ENCODE data around the gene A4GALT.
"Not testable (repeated sequence)": the region's sequence is repeated elsewhere in the genome, so short reads cannot be mapped to it uniquely, and the experiment has no call there.

The A4GALT gene

DNA sequence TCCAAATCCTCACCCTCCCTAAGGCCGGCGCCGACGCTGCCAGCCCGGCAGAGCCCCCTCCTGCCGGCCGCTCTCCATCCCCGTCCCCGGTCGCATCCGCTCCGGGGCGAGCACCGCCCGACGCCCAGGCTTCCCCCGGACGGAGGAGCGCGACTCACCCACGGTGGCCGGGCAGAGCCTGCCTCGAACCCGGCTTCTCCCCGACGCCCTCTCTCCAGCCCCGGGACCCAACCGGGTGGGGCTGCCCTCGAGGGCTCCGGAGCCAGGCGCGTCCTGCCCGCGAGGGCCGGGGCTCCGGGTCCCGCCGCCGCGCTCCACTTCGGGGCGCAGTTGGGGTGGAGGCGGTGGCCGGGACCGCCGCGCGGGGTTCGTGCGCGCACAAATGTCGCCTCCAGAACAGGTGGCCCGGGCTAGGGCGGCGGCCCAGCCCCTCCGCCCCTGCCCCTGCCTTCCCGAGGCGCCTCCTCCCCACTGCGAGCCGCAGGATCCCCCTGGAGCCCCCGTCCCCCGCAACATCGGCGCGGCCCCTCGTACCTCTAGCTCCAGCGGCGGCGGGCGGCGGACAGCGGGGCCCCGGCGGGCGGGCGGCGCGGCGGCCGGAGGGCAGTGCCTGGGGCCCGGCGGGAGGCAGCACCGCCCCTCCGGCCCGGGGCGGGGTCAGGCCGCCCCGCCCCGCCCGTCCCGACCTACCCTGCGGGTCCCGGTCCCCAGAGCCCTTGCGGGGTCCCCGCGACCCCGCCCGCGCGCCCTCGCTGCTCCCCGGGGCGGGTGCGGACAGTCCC, at the start of gene A4GALT:
Gene A4GALT (minus strand): TSS at position 608 of the 782 bp plus-strand sequence. CDS start 26,919 bp downstream, outside the sequence.
- DNase-seq, result no peak

- no peak for DNase-seq
Measured at GRCh38 chr22:42770448-42770726, 49.7 kb upstream of the A4GALT start.

GRCh38 chr22:42769574-42770447, 49.1 kb upstream of the A4GALT start:
- DNase-seq, result no peak

DNA sequence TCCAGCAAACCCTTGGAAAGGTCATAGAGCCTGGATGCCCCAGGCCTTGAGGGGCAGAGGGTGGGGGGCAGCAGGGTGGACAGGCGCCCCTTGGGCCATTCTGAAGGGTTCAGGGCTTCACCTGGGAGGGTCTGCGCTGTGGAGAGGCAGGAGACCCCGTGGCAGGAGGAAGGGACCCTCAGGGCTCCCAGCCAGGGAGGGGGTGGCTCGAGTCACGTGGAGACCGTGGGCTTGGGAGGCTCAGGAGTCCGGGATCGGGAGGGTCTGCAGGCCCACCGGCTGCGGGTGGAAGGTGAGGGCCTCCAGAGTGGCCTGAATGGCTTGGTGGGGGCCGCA, 48.5 kb upstream of the A4GALT start:
- DNase-seq, result no peak

DNA sequence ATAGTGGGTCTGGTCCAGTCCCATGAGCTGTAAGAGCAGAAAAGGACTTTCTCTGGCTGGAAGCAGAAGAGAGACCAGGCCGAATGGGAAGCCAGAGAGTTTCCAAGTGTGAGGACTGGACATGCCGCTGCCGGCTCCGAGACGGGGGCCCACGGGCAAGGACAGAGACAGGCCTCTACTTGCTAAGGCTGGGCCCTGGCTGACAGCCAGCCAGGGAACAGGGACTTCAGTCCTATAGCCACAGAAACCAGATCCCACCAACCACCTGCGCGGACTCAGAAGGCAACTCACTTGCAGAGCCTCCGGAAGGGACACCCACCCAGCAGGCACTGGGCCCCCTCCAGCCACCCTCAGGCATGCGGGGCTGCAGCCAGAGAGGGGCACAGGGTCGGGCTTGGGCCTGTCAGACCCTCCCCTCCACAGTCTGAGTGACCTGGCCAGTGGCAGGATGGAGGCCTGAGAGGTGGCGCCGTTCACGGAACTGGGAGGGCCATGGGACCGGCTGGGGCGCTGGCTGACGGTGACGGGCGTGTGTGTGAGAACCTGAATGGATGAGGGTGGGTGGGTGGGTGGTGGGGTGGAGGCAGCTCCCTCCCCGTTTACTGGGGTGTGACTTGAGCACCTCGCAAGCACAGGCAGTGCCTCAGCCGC, 47.8 kb upstream of the A4GALT start:
- no peak for DNase-seq

DNA sequence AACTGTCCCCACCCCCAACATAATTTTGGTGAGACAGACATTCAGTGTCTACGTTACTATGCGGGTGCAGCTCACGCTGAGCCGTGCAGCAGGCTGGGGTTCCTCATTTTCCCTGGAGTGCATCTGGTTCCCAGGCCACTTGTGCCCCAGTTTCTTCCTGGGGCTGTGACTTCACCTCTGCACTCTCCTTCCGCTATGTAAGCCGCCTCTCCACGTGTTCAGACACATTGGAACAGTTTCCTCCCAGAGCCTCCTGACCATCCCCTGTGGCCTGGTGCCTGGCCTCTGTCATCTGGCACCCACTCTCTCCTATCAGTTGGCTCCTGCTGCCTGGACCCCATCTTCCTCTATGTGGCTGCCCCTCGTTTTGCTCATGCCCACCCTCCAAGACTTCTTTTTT, 46.2 kb upstream of the A4GALT start:
- no peak for DNase-seq

- no peak for DNase-seq
Measured at GRCh38 chr22:42764895-42765363, 44.3 kb upstream of the A4GALT start.

DNA sequence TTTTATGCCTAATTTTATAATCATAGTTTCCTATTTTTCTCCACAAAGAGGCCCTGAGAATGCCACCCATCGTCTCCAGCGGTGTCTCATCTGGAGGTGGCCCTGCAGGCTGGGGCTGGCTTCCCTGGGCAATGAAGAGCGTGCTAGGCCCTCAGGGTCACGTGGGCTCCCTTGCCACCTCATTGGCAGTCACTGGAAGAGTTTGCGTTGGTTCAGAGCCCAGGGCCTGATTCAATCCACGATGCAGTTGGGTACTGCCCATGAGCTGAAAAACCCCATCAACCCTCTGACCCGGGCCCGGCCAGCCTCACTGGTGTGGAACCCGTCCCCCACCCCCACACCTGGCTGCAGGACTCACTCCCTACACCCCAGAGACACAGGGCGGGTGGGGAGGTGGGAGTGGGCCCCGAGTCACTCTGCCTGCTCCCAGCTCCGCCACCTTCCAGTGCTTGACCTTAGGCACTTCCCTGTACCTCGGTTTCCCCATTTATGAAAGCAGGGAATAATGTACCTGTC, 43.4 kb upstream of the A4GALT start:
- peak in 27 of 58 donors; percentile 1 to 49 (median 19) for DNase-seq

DNA sequence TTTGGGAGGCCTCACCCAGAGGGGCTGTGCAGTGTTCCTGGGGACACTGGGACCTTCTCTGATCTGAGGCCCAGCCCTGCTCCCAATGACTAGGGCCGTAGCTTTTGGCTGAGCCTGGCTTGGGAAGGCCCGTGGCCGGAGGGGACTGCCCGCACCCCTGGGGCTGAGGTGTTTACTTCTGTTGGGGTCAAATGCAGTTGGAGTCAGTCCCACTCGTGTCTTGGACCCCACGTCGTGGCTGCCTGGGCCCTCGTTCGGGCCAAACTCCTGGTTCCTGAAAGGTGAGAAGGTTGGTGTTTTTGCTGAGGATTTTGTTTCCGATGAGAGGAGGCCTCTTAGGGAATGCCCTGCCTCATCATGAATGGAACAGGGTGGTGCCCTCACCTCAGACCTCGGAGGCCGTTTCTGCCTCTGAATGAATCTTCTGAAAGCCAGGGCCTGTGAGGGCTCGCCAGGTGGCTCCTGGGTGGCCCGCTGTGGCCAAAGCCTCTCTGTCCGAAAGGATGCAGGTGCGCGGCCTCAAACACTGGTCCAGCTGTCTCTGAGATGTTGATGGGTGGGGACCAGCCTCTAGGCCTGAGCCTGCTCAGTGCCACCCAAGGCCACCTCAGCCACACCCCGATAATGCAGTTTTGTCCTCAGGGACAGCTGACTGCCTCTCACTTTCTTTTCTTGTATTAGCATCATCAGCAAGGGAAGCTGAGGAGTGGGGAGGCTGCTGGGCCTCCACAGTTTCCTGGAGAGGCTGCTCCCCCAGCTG, 40.3 kb upstream of the A4GALT start:
- DNase-seq, result no peak

- no peak for DNase-seq
Measured at GRCh38 chr22:42758931-42759629, 38.4 kb upstream of the A4GALT start.

GRCh38 chr22:42755553-42755952, 34.9 kb upstream of the A4GALT start:
- DNase-seq, result not testable (repeated sequence)

DNA sequence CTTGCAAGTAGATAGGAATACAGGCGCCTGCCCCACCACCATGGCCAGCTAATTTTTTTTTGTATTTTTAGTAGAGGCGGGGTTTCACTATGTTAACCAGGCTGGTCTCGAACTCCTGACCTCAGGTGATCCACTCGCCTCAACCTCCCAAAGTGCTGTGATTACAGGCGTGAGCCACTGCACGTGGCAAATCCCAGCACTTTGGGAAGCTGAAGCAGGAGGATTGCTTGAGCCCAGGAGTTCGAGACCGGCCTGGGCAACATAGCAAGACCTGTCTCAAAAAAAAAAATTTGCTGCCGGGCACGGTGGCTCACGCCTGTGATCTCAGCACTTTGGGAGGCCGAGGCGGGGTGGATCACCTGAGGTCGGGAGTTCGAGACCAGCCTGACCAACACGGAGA, 34.5 kb upstream of the A4GALT start:
- not testable (repeated sequence) for DNase-seq

DNA sequence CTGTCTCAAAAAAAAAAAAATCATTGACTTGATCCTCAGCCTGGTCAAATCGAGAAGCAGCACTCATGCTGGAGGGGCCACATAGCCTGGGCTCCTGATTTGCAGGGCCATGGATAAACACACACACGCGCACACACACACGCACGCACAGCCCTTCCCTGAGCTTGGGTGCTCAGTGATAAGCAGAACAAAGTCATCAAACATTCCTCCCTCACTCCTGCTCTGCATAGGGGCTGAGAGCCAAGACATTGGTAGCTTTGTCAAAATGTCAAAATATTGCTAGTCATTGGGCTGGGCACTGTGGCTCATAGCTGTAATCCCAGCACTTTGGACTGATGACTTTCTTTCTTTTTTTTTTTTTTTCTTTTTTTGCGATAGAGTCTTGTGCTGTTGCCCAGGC, 34.0 kb upstream of the A4GALT start:
- no peak for DNase-seq

- no peak for DNase-seq
Measured at GRCh38 chr22:42752912-42753311, 32.2 kb upstream of the A4GALT start.

DNA sequence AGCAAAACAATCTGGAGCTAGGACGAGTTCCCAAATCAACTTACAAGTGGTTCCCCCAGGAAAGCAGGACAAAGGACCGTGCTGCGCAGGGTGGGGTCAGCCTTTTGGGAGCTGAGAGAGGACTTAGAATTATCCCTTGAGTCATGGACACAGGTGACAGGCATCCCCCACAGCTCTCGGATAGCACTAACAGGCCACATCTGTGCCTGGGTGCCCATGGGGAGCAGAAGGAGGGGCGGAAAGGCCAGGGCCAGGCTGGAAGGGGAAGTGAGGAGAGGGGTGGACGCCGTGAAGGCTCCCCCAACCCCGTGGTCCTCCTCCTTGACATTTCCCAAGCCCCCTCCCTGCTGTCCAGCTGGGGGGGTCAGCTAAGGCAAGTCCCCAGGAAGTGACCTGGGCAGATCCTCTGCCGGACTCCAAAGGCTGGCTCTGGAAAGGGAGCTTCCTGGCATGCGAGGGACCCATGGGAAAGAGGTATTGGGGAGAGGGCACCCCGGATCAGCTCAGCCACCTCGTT, 31.6 kb upstream of the A4GALT start:
- DNase-seq, result no peak

GRCh38 chr22:42750421-42750820, 29.8 kb upstream of the A4GALT start:
- not testable (repeated sequence) for DNase-seq

DNA sequence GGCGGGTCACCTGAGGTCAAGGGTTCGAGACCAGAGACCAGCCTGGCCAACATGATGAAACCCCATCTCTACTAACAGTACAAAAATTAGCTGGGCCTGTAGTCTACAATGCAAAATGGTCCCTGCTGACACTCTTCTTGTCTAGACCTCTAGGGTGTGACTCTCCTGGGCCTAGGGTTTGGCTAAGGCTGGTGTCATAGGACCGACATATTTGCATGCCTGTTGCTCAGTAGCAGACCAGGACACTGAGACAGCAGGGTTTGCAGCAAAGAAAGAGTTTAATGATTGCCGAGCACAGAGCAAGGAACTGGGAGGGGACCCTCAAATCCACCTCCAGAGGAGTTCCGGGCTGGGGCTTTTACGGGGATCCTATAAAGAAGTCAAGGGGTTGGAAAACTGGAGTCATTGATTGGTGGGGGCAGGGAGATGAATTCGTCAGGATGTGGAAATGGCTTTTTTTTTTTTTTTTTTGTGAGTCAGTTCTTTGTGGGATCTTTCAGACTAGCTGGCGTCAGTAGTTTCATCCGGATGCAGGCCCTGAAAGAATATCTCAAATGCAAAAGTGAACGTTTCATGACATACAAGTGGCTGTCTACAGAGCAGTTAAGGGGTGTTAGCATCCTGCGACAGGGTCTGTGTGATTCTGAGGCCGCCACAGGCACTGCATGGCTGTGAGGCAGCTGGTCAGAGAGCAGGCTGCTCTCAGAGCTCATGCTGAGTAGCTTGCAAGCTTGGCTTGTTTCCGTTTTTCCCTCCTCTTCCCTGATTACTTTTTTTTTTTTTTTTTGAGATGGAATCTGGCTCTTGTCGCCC, 27.2 kb upstream of the A4GALT start:
- no peak for DNase-seq

DNA sequence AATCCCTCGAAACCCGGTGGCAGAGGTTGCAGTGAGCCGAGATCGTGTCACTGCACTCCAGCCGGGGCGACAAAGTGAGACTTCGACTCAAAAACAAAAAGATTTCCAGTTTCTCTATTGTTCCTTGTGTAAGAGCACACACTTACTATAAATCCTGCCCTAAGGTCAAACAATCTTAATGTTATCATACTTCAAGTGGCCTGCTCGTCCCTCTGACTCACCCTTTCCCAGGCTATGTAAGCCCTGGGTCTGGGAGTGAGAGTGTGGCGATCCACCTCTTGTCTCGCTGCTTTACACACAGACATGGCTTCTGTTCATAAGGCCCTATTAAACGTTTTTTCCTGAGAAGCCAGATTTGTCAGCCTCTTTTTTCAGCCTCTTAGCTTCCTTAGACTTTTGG, 24.4 kb upstream of the A4GALT start:
- DNase-seq, result no peak

GRCh38 chr22:42743501-42743991, 22.9 kb upstream of the A4GALT start:
- no peak for DNase-seq
